Ishikawa (cell line): ENCODE results near the gene PRRC2B.

ENCODE experiments used
- CEBPB ChIP-seq: IDR thresholded peaks from 2 replicates; pipeline ENCODE4 v1.6.1; 2012
- EGR1 ChIP-seq: IDR thresholded peaks from 2 replicates; pipeline ENCODE4 v1.6.1; 2012
- EP300 ChIP-seq: IDR thresholded peaks from 2 replicates; pipeline ENCODE4 v1.6.1; 2012; ENCODE audit warnings: borderline replicate concordance
- NFIC ChIP-seq: IDR thresholded peaks from 2 replicates; pipeline ENCODE4 v1.6.1; 2012
- RAD21 ChIP-seq: IDR thresholded peaks from 2 replicates; pipeline ENCODE4 v1.6.1; 2012; ENCODE audit warnings: low read depth
- TAF1 ChIP-seq: IDR thresholded peaks from 2 replicates; pipeline ENCODE4 v1.6.1; 2012; ENCODE audit warnings: low read depth, mild to moderate bottlenecking
- TEAD4 ChIP-seq: IDR thresholded peaks from 2 replicates; pipeline ENCODE4 v1.6.1; 2012
- YY1 ChIP-seq: IDR thresholded peaks from 2 replicates; pipeline ENCODE4 v1.6.1; 2012; ENCODE audit warnings: low read depth
- ZBTB7A ChIP-seq: IDR thresholded peaks from 2 replicates; pipeline ENCODE4 v1.6.1; 2012; ENCODE audit warnings: low read depth
- TF ChIP-seq, protein P1 (sequence below): IDR thresholded peaks from 2 replicates; pipeline ENCODE4 v1.6.1; 2012; ENCODE audit warnings: low read depth, mild to moderate bottlenecking
- TF ChIP-seq, protein P2 (sequence below): IDR thresholded peaks from 2 replicates; pipeline ENCODE4 v1.6.1; 2012

DNA sequence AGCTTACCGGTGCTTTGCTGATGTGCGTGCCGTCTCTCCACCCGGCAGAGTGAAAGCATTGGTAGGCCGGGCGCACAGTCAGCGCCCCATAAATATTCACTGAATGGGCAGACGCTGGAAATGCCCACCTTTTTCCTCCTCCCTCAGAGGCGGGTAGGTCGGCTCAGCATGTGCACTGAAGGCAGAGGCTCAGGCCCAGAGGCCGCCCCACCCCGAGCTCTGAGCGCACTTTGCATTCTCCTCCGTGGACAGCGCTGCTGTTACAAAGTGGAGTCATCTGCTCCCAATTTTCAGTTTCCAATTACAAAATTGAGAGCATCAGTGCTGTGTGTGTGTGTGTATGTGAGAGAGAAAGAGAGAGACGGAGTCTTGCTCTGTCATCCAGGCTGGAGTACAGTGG, 126.6 kb downstream of the PRRC2B start:
- TF ChIP-seq EP300: no peak
- TF ChIP-seq, protein P1, sequence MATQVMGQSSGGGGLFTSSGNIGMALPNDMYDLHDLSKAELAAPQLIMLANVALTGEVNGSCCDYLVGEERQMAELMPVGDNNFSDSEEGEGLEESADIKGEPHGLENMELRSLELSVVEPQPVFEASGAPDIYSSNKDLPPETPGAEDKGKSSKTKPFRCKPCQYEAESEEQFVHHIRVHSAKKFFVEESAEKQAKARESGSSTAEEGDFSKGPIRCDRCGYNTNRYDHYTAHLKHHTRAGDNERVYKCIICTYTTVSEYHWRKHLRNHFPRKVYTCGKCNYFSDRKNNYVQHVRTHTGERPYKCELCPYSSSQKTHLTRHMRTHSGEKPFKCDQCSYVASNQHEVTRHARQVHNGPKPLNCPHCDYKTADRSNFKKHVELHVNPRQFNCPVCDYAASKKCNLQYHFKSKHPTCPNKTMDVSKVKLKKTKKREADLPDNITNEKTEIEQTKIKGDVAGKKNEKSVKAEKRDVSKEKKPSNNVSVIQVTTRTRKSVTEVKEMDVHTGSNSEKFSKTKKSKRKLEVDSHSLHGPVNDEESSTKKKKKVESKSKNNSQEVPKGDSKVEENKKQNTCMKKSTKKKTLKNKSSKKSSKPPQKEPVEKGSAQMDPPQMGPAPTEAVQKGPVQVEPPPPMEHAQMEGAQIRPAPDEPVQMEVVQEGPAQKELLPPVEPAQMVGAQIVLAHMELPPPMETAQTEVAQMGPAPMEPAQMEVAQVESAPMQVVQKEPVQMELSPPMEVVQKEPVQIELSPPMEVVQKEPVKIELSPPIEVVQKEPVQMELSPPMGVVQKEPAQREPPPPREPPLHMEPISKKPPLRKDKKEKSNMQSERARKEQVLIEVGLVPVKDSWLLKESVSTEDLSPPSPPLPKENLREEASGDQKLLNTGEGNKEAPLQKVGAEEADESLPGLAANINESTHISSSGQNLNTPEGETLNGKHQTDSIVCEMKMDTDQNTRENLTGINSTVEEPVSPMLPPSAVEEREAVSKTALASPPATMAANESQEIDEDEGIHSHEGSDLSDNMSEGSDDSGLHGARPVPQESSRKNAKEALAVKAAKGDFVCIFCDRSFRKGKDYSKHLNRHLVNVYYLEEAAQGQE: no peak
- TF ChIP-seq, protein P2, sequence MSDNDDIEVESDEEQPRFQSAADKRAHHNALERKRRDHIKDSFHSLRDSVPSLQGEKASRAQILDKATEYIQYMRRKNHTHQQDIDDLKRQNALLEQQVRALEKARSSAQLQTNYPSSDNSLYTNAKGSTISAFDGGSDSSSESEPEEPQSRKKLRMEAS: no peak
- no peak for TF ChIP-seq TEAD4
- TF ChIP-seq YY1: no peak
- TF ChIP-seq NFIC: no peak
- no peak for TF ChIP-seq ZBTB7A
- TF ChIP-seq EGR1: no peak
- TF ChIP-seq RAD21: no peak
- no peak for TF ChIP-seq TAF1
- no peak for TF ChIP-seq CEBPB
